ENCODE data around the gene INF2.
"Not testable (repeated sequence)": the region's sequence is repeated elsewhere in the genome, so short reads cannot be mapped to it uniquely, and the experiment has no call there.

Gene INF2

DNA sequence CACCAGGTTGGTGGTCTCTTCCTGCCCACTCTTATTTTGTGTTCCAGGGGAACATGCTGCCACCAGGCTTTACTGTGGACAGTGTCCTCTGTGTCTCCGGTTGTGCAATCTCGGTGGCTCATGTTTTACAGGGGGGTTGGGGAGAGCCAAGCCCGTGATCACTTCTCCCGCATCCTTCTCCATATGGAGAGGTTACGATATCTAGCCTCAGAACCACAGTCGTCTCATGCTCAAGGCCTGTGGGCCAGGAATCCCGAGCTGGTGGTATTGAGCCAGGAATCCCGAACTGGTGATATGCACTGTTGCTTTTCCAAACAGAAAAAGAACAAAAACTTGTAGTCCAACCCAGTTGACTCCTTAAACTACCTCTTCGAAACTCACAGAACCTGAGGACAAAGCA lies 37.0 kb upstream of the INF2 start:
- TF ChIP-seq ZNF274 (IDR thresholded peaks at IDR 0.05; ENCODE audit: low read depth, low read length) = no peak
- no peak overlapping the region for H3K4me3 ChIP-seq (ENCODE audit: low read length)

DNA sequence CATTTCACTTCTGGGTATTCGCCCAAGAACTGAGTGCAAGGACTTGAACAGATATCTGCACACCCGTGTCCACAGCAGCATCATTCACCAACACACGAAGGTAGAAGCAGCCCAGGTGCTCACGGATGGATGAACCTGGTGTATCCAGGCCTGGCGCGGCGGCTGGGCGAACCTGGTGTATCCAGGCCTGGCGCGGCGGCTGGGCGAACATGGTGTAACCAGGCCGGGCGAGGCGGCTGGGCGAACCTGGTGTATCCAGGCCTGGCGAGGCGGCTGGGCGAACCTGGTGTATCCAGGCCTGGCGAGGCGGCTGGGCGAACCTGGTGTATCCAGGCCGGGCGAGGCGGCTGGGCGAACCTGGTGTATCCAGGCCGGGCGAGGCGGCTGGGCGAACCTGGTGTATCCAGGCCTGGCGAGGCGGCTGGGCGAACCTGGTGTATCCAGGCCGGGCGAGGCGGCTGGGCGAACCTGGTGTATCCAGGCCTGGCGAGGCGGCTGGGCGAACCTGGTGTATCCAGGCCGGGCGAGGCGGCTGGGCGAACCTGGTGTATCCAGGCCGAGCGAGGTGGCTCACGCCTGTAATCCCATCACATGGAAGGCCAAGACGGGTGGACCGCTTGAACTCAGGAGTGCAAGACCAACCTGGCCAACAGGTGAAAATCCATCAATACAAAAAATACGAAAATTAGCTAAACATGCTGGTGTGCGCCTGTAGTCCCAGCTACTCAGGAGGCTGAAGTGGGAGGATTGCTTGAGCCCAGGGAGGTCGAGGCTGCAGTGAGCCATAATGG lies 36.1 kb upstream of the INF2 start:
- H3K4me3 ChIP-seq (ENCODE audit: low read length) = not testable (repeated sequence)

DNA sequence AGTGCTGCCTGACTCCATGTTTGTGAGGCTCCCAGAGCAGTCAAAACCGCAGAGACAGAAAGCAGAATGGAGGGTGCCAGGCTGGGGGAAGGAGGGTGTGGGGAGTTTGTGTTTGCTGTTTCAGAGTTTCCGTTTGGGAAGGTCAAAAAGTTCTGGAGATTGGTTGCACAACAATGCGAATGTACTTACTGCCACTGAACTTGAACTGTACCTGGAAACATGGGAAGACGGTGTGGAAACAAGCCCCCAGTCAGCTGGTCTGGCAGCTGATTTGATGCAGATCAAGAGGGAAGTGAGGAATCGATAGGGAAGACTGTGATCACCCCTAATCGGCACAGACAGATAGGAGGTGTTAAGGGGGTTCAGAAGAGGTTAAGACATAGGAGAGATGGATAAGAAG lies 35.3 kb upstream of the INF2 start:
- H3K4me3 ChIP-seq (ENCODE audit: low read length) = no peak overlapping the region
- TF ChIP-seq ZNF274 (IDR thresholded peaks at IDR 0.05; ENCODE audit: low read depth, low read length) = no peak

DNA sequence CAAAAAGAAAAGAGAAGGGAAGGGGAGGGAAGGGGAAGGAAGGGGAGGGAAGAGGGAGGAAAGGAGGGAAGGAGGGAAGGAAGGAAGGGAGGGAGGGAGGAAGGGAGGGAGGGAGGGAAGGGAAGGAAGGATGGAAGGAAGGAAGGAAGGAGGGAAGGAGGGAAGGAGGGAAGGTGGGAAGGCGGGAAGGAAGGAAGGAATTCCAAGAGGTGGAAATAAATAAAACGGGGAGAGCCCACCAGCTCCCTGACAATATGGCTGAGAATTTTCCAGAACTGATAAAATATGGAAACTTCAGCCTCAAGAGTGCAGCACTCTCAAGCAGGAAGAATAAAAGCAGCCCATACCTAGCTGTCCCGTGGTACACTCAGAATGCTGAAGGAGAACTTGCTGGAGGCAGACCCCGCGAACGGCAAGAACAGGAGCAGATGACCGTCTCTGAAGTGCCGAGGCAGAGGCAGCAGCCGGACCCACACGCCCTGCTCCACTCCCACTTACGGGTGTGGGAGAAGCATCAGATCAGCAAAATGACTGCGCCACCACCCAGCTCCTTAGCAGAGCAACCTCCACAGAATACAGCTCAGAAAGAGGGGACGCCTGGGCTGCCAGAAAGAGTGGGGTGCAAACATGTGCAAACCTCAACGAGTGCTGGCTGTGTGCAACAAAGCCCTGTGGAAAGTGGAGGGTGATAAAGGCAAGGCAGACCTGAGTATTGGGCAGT lies 34.1 kb upstream of the INF2 start:
- no peak for TF ChIP-seq ZNF274 (IDR thresholded peaks at IDR 0.05; ENCODE audit: low read depth, low read length)

DNA sequence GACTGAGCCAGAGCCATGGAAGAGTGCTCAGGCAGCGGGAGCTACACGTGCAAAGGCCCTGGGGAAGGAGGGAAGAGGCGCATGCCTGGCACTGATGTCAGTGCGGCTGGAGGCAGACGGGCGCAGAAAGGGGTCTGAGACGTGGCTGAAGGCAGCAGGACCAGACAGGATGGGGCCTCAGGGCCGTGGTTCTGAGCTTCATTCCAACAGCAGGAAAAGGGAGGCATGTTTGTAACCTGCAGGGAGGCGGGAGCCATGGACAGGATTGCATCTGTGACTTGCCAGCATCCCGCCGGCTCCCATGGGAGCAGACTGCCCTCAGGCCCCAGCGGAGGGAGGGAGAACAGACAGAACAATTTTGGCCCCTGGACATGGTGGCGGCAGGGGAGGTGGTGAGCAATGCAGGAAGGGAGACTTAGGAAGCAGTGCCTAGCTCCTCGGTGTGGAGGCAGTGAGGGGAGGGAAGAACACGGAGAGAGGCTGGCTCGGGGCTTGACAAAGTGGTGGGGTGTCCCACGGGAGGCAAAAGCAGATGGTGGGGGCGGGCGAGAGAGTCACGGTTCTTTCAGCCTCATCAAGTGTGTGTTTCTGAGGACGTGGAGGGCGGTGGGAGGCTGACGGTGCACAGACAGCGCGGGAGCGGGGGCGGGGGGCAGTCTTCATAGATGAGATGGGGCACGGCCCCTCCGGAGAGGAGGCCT lies 33.3 kb upstream of the INF2 start:
- H3K4me3 ChIP-seq (ENCODE audit: low read length) = no peak overlapping the region
- TF ChIP-seq ZNF274 (IDR thresholded peaks at IDR 0.05; ENCODE audit: low read depth, low read length) = no peak

More for the DNA sequence above, 34.1 kb upstream of the INF2 start:
- H3K4me3 ChIP-seq (ENCODE audit: low read length) = no peak overlapping the region

DNA sequence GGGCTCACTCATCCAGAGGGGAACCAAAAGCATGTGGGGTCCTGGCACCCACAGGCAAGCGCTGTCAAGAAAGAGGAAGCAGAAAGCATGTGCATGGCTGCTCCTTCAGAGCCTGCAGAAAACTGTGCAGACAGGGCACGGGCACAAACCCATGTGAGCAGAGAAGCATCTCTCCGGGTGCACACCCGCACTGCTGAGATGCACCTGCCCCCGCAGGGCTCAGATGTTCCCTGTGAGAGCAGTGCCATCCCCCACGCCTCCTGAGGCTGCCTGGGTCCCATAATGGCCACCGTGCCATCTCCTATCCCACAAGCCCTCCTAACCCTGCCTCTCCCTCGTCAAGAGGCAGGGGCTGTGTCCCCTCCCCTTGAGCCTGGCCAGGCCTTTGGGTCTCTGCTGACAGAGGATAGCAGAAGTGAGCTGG lies 32.3 kb upstream of the INF2 start:
- TF ChIP-seq ZNF274 (IDR thresholded peaks at IDR 0.05; ENCODE audit: low read depth, low read length) = no peak

DNA sequence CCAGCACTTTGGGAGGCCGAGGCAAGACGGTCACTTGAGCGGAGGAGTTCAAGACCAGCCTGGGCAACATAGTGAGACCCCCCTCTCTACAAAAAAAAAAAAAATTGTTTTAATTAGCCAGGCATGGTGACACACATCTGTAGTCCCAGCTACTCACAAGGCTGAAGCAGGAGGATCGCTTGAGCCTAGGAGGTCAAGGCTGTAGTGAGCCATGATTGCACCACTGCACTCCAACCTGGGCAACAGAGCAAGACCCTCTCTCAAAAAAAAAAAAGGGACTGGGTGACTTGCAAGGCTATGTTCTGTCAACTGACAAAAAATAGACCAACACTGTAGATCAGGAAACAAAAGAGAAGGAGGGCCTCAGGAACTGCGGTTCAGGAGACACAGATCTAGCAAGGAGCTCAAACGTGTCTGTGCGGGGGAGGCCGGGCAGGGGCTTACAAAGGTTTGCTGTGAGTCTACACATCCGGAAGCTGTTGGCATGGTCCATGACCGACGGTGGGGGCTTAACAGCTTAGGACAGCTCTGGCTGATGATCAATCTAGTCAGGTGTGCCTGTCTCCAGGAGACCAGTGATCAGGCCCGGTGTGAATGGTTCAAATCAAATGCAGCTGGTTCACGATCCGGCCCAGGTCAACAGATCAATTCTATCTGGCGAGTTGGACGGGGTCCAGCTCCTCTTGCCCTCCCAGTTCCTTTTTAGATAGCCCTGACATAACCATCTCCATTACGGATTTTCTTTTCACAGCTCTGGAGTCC lies 31.7 kb upstream of the INF2 start:
- no peak overlapping the region; the same call in 1 of the 2 replicates for H3K4me3 ChIP-seq (ENCODE audit: low read length)
- no peak for TF ChIP-seq ZNF274 (IDR thresholded peaks at IDR 0.05; ENCODE audit: low read depth, low read length)

More for the DNA sequence above, 32.3 kb upstream of the INF2 start:
- no peak overlapping the region for H3K4me3 ChIP-seq (ENCODE audit: low read length)

DNA sequence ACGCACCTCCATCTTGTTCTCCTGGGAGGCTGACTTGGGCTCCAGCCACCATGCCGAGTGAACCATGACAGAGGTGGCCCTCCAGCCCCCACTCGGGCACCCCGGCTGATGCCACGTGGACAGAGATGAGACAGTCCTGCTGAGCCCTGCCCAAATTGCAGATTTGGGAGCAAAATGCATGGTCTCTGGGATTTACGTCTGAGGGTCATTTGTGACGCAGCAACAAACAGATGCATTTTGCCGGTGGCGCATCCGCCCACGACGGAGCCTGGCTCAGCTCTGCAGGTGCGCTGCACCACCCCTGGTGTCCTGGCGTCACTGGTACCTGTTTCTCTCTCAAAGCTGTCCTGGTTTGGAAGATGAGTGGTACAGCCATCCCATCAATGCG lies 31.1 kb upstream of the INF2 start:
- TF ChIP-seq ZNF274 (IDR thresholded peaks at IDR 0.05; ENCODE audit: low read depth, low read length) = no peak
- H3K4me3 ChIP-seq (ENCODE audit: low read length) = no peak overlapping the region; the same call in 1 of the 2 replicates

DNA sequence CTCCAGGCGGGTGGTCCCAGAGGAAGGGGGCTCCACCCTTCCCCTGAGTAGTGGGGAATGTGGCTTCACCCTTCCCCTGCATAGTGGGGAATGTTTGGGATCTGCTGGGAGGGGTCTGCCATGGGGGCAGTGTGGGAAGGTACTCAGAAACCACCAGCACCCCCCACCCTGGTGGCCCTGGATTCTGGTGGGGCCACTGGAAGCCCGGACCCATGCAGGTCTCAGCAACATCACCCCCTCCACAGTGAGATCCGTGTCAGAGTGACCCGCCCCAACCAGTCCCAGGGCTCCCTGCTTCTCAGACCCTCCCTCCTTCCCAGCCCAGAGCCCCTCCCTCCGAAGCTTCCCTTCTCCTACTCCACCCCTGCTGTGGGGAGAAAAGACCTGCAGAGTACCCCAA lies 30.3 kb upstream of the INF2 start:
- no peak overlapping the region for H3K4me3 ChIP-seq (ENCODE audit: low read length)
- TF ChIP-seq ZNF274 (IDR thresholded peaks at IDR 0.05; ENCODE audit: low read depth, low read length) = no peak

DNA sequence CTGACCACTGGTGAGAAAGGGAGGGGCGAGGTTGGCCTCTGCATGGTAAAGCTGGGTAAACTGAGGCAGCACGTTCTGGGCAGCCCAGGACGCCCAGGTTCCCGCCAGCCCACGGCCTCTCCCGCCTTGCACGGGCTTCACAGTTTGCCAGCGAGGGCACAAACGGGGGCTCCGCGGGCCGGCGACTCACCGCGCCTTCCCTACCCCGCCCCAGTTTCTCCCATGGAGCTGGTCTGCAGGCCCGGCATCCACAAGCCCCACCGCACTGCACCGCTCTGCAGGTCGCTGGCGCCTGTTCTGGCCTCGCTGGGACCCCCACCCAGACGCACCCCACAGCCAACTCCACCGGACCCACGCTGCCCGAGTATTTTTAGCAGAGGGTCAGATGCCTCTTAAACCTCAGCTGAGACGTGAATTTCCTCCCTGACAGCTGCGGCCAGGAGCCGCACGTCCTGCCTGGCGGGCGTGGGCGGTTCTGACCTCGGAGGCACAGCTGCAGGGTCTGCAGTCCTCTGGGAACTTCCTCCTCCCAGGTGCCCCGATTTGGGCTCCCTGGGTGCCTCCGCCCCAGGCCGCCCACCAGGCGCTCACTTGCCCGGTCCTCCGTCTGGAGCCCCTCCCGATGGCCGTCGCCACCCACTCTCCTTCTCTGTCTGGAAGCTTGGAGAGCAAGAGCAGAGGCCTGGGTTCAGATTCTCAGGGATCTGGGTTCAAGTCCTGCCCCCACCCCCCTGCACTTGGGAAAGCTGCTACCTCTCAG lies 29.5 kb upstream of the INF2 start:
- no peak for TF ChIP-seq ZNF274 (IDR thresholded peaks at IDR 0.05; ENCODE audit: low read depth, low read length)
- no peak overlapping the region; the same call in 1 of the 2 replicates for H3K4me3 ChIP-seq (ENCODE audit: low read length)

DNA sequence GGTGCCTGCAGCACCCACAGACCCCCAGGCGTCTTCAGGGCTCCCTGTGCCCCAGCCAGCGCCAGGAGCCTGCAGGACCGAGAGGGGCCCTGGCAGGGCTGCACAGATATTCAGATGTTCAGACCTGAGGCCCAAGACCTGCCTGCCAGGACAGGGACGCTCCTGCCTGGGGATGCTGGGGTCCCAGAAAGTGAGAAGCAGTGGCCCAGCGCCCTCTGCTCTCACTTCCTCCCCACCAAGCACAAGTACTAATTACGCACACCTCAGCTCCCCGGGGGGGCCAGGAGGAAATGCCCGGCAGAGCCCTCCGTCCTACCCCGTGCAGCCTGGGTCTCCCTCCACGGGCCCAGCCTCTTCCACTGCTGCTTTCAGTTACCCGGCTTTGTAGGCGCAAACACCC lies 28.8 kb upstream of the INF2 start:
- no peak overlapping the region; the same call in 1 of the 2 replicates for H3K4me3 ChIP-seq (ENCODE audit: low read length)
- no peak for TF ChIP-seq ZNF274 (IDR thresholded peaks at IDR 0.05; ENCODE audit: low read depth, low read length)

DNA sequence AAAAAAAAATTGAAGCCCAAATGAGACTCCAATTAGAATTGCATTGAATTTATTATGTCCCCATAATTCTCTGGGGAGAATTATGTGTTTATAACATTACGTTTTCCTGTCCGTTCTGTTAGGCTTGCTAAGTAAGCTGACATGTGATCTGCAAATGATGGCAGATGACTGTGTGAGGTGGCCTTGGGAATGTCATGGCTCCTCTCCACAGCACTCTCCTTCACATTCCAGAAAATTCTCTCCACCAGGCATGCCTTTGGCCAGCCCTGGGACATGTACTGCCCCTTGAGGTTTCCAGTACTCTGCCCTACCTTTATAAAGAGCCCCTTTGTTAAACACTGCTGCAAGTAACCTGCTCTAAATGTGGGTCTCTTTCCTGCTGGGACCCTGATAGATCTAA lies 28.3 kb upstream of the INF2 start:
- TF ChIP-seq ZNF274 (IDR thresholded peaks at IDR 0.05; ENCODE audit: low read depth, low read length) = no peak

DNA sequence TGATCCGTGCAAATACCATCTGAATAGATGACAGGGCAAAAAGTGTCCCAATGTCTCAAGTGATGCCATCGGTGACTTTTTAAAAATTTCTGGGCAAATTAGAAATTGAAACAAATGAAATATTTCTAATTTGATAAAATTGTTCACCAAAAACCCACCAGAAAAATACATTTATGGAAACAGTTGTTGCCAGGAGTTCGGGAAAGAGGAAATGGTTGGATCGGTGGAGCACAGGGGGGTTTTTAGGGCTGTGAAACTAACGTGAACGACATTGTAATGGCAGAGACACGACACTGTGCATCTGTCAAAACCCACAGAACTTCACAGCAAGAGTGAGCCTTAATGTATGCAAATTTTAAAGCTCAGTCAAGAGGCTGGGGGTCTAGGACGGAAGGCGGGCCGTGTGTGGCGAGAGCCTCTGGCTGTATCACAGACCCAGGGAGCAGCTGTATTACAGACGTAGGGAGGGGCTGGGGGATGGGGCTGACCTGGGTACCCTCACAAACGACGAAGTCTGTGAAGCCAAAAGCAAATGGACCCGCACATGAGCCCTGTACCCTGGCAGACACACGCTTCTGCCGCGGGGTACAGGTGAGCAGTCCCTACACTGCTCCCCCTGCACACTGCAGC lies 27.8 kb upstream of the INF2 start:
- H3K4me3 ChIP-seq (ENCODE audit: low read length) = not testable (repeated sequence)

More for the DNA sequence above, 28.3 kb upstream of the INF2 start:
- H3K4me3 ChIP-seq (ENCODE audit: low read length) = no peak overlapping the region

DNA sequence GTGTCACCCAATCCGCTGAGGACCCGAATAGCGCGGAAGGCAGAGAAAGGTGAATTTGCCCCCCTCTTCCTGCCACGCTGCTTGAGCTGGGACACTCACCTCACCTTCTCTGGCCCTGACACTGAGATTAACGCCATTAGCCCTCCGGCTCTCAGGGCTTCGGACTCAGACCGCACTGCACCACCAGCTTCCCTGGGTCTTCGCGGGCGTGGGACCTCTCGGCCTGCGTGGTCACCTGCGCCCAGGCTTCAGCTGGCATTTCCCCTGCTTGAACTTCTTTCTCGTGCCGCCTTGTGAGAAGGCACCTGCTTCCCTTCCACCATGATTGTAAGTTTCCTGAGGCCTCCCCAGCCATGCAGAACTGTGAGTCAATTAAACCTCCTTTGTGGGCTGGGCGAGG lies 26.9 kb upstream of the INF2 start:
- H3K4me3 ChIP-seq (ENCODE audit: low read length) = not testable (repeated sequence)
